Measurements from ENCODE around the gene BCL10. TPM values are rescaled to one million over a fixed set of nuclear protein-coding genes. Genes with fewer than 3 reads are reported as not detected.

The BCL10 gene
- total RNA-seq, 1 experiment from 2014 or later: 43.9 TPM

GRCh38 chr1:85228972-85229371 is 47.5 kb downstream of the BCL10 start:
- TF ChIP-seq CTCF (IDR thresholded peaks at IDR 0.05; ENCODE audit: unreplicated experiment): no peak
- BruUV-seq (replicated peaks): no TSS peak
- Mint-ChIP-seq H3K9me3 (ENCODE audit: unreplicated experiment) (no peaks in the 10 kb centered on the region), H3K4me1 (ENCODE audit: insufficient read depth, unreplicated experiment) (no peaks in the 10 kb centered on the region), H3K27ac (ENCODE audit: low read depth, unreplicated experiment) (no peak overlapping the region), H3K27me3 (ENCODE audit: insufficient read depth, unreplicated experiment) (no peaks in the 10 kb centered on the region), H3K36me3 (ENCODE audit: insufficient read depth, unreplicated experiment) (no peaks in the 10 kb centered on the region), H3K4me3 (ENCODE audit: unreplicated experiment) (no peak overlapping the region)
- CTCF ChIA-PET: interaction anchor here (0.7 to 1.2 kb wide), 6 partner anchors 11 to 320 kb away, joined by 3 to 6 read pairs (median 4); no protein-coding TSS in a partner anchor
- intact Hi-C loops (cut with micrococcal nuclease): no loop called here
- DNase-seq (ENCODE audit: unreplicated experiment): no peak
- POLR2A ChIA-PET: no interaction called here

DNA sequence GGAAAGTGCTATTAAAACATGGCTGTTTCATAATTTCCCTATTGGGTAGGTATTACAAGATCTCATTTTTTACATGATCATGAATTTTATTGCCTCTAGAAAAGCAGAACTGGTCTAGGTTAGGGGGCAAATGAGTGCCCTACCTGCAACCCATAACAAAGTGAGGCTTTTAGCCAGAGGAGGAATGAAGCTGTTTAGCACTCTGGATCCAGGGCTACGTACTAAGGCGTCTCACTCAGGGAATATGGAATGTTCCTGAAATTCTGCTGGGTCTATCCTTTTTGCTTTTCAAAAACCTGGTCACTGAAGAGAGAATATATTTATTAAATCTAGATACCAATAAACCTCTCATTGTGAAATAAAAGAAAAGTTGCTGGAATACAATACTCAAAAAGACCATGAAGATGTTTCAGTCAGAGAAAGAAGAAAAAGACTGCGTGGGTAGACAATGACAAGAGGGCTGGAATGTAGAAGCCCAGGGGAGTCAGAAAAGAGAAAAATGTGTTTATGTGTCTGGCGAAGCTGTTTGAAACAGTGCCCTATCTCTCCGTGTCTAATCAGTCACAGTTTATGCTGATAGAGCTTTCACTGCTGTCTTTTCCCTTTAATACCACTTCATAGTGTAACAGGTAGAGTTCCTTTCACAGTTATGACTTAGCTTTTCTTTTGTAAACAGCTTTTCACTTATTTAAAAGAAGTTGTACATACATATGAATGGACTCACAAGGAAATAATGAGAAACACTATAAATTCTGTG is 50.6 kb downstream of the BCL10 start:
- H3K36me3 Mint-ChIP-seq (ENCODE audit: insufficient read depth, unreplicated experiment): no peaks in the 10 kb centered on the region
- H3K4me3 Mint-ChIP-seq (ENCODE audit: unreplicated experiment): no peak overlapping the region
- ChIA-PET POLR2A (interaction anchor here (0.6 kb wide), 1 partner anchor 42 kb away, joined by 3 read pairs; no protein-coding TSS in a partner anchor), CTCF (interaction anchor here (0.5 to 1.7 kb wide), 6 partner anchors 14 to 281 kb away, joined by 3 to 5 read pairs (median 3); no protein-coding TSS in a partner anchor)
- no peak for TF ChIP-seq CTCF (IDR thresholded peaks at IDR 0.05; ENCODE audit: unreplicated experiment)
- no peak for DNase-seq (ENCODE audit: unreplicated experiment)
- H3K4me1 Mint-ChIP-seq (ENCODE audit: insufficient read depth, unreplicated experiment): no peaks in the 10 kb centered on the region
- no peaks in the 10 kb centered on the region for H3K9me3 Mint-ChIP-seq (ENCODE audit: unreplicated experiment)
- no peaks in the 10 kb centered on the region for H3K27me3 Mint-ChIP-seq (ENCODE audit: insufficient read depth, unreplicated experiment)
- intact Hi-C loops (cut with micrococcal nuclease): no loop called here
- no TSS peak for BruUV-seq (replicated peaks)
- H3K27ac Mint-ChIP-seq (ENCODE audit: low read depth, unreplicated experiment): no peak overlapping the region

DNA sequence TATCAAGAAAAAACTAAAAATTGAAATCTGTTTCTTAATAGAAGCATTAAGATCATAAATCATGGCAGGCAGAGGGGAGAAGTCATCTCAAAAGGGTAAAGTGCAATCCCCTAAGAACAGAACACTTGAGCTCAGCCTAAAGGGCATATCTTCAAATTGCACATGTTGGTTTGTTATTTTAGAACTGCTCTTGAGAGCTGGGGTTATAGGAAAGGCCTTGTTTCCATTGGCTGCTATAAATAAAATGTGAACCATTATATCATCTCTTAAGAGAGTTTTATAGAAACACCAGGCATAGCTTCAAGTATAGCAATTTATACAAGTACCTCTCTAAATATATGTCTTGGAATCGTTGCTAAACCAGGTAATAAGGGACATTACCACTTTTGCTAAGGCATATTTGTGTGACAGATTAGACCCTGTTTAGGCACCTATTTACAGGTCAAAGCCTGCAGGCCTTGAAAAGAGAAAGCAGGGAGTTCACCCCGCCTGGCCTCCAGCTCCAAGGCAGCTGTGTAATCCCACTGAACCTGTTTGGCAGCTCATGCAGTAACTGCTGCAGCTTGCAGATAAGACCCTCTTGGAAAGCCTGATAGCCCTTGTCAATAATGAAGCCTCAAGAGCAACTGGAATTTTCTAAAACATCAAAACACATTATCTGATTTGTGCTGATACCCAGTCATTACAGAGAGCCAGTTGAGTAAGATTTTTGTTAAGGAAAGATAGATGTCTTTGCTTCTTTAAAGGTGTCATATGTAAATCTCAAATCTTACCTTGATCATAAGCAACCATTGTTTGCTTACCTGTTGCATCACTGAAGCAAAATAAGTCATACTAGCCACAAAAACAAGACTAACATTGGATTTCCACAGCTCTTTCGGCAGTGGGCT is 51.5 kb downstream of the BCL10 start:
- ChIA-PET POLR2A (interaction anchor here (0.7 to 1.1 kb wide), 3 partner anchors 9 to 1844 kb away, joined by 3 read pairs; no protein-coding TSS in a partner anchor), CTCF (interaction anchor here (0.6 to 2.0 kb wide), 8 partner anchors 15 to 280 kb away, joined by 3 to 6 read pairs (median 3); partner anchors contain the start of genes C1orf52 and MCOLN3)
- Mint-ChIP-seq H3K27me3 (ENCODE audit: insufficient read depth, unreplicated experiment) (no peaks in the 10 kb centered on the region), H3K4me3 (ENCODE audit: unreplicated experiment) (no peak overlapping the region), H3K36me3 (ENCODE audit: insufficient read depth, unreplicated experiment) (no peaks in the 10 kb centered on the region), H3K27ac (ENCODE audit: low read depth, unreplicated experiment) (no peak overlapping the region), H3K9me3 (ENCODE audit: unreplicated experiment) (no peaks in the 10 kb centered on the region), H3K4me1 (ENCODE audit: insufficient read depth, unreplicated experiment) (no peaks in the 10 kb centered on the region)
- no peak for TF ChIP-seq CTCF (IDR thresholded peaks at IDR 0.05; ENCODE audit: unreplicated experiment)
- BruUV-seq (replicated peaks): no TSS peak
- intact Hi-C loops (cut with micrococcal nuclease): no loop called here
- DNase-seq (ENCODE audit: unreplicated experiment): no peak

DNA sequence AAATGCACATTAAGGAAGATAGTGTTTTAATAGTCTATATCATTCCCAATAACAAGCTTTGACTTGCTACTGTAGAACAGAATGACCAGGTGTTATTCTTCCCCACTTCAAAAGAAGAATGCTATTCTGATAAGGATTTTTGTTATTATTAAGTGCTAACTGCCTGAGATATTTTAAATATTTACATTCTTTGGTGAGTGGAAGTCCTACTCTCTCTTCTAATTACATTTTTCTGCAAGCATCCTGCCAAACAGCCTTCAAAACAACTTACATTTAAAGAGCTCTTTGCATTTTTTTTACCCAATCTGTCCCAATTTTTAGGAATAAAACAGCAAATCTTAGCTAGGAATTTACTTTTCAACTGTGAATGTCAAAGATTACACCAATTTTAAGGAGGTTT is 52.1 kb downstream of the BCL10 start:
- no peaks in the 10 kb centered on the region for H3K4me1 Mint-ChIP-seq (ENCODE audit: insufficient read depth, unreplicated experiment)
- BruUV-seq (replicated peaks): no TSS peak
- no peak for DNase-seq (ENCODE audit: unreplicated experiment)
- no peaks in the 10 kb centered on the region for H3K9me3 Mint-ChIP-seq (ENCODE audit: unreplicated experiment)
- no peak overlapping the region for H3K27ac Mint-ChIP-seq (ENCODE audit: low read depth, unreplicated experiment)
- ChIA-PET POLR2A (interaction anchor here (0.7 to 1.1 kb wide), 3 partner anchors 8 to 1845 kb away, joined by 3 read pairs; no protein-coding TSS in a partner anchor), CTCF (interaction anchor here (0.7 to 2.0 kb wide), 6 partner anchors 16 to 279 kb away, joined by 3 to 6 read pairs (median 4); partner anchors contain the start of genes C1orf52 and MCOLN3)
- no peak for TF ChIP-seq CTCF (IDR thresholded peaks at IDR 0.05; ENCODE audit: unreplicated experiment)
- intact Hi-C loops (cut with micrococcal nuclease): no loop called here
- no peak overlapping the region for H3K4me3 Mint-ChIP-seq (ENCODE audit: unreplicated experiment)
- no peaks in the 10 kb centered on the region for H3K27me3 Mint-ChIP-seq (ENCODE audit: insufficient read depth, unreplicated experiment)
- no peaks in the 10 kb centered on the region for H3K36me3 Mint-ChIP-seq (ENCODE audit: insufficient read depth, unreplicated experiment)
